ENCODE data around the gene MYB. TPM values are rescaled to one million over a fixed set of nuclear protein-coding genes. Genes with fewer than 3 reads are reported as not detected.
A peak's percentile ranks its signal among the peaks of the same experiment; 100 is the strongest.

The MYB gene
- total RNA-seq, 3 donors from 2014 or later = 1.1 to 61.9 (median 37.0) TPM

DNA sequence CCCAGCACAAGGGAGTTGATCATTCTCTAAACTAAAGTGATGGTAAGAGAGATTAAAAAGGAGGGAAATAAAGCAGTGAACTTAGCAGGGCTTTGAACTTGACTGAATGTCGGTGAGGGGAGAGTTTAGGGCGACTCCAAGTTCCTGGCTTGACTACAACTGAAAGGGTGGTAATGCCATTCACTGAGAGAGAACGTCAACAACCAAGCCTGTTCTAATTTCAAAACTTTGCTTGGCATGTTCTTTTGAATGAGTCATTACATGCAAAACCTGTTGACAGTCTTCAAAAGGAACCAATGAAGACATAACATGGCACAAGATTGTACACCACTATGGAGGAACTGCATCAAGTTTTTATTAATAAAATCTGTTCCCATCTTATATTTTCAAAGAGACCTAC lies 10.3 kb upstream of the MYB start:
- no peak overlapping the region for H3K27ac ChIP-seq
- TF ChIP-seq POLR2A (IDR thresholded peaks at IDR 0.05) (no peak), POLR2AphosphoS5 (IDR thresholded peaks at IDR 0.05) (no peak)
- TF ChIP-seq, protein P1, sequence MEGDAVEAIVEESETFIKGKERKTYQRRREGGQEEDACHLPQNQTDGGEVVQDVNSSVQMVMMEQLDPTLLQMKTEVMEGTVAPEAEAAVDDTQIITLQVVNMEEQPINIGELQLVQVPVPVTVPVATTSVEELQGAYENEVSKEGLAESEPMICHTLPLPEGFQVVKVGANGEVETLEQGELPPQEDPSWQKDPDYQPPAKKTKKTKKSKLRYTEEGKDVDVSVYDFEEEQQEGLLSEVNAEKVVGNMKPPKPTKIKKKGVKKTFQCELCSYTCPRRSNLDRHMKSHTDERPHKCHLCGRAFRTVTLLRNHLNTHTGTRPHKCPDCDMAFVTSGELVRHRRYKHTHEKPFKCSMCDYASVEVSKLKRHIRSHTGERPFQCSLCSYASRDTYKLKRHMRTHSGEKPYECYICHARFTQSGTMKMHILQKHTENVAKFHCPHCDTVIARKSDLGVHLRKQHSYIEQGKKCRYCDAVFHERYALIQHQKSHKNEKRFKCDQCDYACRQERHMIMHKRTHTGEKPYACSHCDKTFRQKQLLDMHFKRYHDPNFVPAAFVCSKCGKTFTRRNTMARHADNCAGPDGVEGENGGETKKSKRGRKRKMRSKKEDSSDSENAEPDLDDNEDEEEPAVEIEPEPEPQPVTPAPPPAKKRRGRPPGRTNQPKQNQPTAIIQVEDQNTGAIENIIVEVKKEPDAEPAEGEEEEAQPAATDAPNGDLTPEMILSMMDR (IDR thresholded peaks at IDR 0.05) = no peak
- H3K27me3 ChIP-seq = no peaks in the 10 kb centered on the region
- H3K36me3 ChIP-seq = no peaks in the 10 kb centered on the region
- no peak overlapping the region for H3K4me3 ChIP-seq
- no peaks in the 10 kb centered on the region for H3K9me3 ChIP-seq
- DNase-seq (ENCODE audit: low spot score in 2 of 2) = no peak
- intact Hi-C loops (cut with DNase I; ENCODE audit: low total_unique reads) = no loop called here
- no peaks in the 10 kb centered on the region for H3K4me1 ChIP-seq

DNA sequence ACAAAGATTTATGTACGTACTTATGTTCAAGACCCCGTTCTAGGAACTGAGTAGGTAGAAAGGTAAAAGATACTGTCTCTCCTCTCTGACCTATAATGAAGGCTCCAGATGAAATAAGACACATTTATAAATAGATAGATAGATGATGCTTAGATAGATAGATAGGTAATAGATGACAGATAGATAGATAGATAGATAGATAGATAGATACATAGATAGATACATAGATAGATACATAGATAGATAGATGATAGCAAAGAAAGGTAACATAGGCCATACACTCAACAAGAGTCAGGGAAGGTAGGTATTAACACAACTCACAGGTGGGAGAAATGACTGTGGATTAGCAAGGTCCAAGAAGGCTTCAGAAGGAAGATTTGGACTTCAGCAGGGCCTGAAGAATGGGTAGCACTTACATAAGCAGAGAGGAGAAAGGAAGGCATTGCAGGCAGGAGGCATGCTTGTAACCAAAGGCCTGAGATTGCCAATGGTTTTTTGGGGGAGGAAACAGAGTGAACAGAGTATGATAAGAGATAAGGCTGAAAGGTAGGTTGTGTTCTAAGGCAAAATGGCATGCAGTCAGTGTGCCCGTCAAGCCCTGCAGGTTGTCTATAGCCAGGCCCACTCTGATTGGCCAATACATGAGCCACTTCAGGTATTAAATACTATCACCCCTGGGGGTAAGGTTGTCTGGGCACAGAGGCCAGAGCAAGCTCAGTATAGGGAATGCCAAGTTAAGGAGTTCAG lies 7.7 kb upstream of the MYB start:
- H3K27ac ChIP-seq = peak overlapping the region in 1 of 2 donors; percentile 53
- no peaks in the 10 kb centered on the region for H3K9me3 ChIP-seq
- TF ChIP-seq POLR2A (IDR thresholded peaks at IDR 0.05) (no peak), POLR2AphosphoS5 (IDR thresholded peaks at IDR 0.05) (no peak)
- TF ChIP-seq, protein P1 (IDR thresholded peaks at IDR 0.05) = no peak
- intact Hi-C loops (cut with DNase I; ENCODE audit: low total_unique reads) = no loop called here
- no peak overlapping the region for H3K4me3 ChIP-seq
- no peaks in the 10 kb centered on the region for H3K4me1 ChIP-seq
- no peak for DNase-seq (ENCODE audit: low spot score in 2 of 2)
- H3K27me3 ChIP-seq = no peaks in the 10 kb centered on the region
- no peaks in the 10 kb centered on the region for H3K36me3 ChIP-seq

DNA sequence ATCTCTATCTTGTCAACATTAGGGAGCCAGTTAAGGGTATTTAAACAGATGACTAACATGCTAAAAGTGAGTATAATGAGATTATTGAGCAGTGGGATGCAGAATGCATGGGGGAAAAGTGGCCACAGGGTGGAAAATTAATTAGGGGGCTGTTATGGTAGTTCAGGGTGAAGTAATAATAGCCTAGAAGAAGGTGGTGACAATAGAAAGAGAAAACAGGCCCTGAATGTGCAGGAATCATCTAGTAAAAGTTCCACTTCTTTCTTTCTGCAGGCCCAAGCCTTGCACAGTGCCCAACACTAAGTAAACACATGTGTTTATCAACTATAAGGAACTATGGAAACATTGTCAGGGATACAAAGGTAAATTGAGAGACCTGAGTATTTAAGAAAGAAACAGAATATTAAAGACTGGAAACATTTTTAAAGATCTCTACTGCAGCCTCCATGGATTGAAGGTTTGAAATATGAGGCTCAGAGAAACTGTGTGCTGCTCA lies 7.1 kb upstream of the MYB start:
- H3K27me3 ChIP-seq = no peaks in the 10 kb centered on the region
- TF ChIP-seq POLR2A (IDR thresholded peaks at IDR 0.05) (no peak), POLR2AphosphoS5 (IDR thresholded peaks at IDR 0.05) (no peak)
- TF ChIP-seq, protein P1 (IDR thresholded peaks at IDR 0.05) = no peak
- no peaks in the 10 kb centered on the region for H3K9me3 ChIP-seq
- no peaks in the 10 kb centered on the region for H3K4me1 ChIP-seq
- H3K36me3 ChIP-seq = no peaks in the 10 kb centered on the region
- H3K4me3 ChIP-seq = no peak overlapping the region
- H3K27ac ChIP-seq = peak overlapping the region in 1 of 2 donors; percentile 53
- no peak for DNase-seq (ENCODE audit: low spot score in 2 of 2)
- intact Hi-C loops (cut with DNase I; ENCODE audit: low total_unique reads) = no loop called here

DNA sequence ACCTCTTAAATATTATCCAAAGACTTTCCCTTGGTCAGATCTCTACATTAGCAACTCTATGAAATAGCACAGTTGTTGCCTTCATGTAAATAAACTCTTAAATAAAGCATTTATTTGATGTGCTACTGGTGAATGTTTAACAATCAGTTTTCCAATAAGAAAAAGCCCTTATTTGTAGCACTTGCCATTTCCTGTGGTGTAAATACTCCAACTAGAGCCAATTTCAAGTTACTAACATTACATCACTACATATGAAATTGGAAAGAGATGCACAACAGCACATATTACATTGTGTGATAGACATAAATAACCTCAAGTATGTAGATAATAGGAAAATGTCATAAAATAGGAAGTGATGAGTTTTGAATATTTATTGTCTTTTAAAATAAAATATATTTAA lies 5.0 kb upstream of the MYB start:
- intact Hi-C loops (cut with DNase I; ENCODE audit: low total_unique reads) = no loop called here
- Histone ChIP-seq H3K4me3 (no peak overlapping the region), H3K27me3 (no peaks in the 10 kb centered on the region), H3K27ac (no peak overlapping the region), H3K9me3 (no peaks in the 10 kb centered on the region), H3K36me3 (no peaks in the 10 kb centered on the region), H3K4me1 (no peaks in the 10 kb centered on the region)
- no peak for DNase-seq (ENCODE audit: low spot score in 2 of 2)
- TF ChIP-seq, protein P1 (IDR thresholded peaks at IDR 0.05) = no peak
- no peak for TF ChIP-seq POLR2A (IDR thresholded peaks at IDR 0.05)
- no peak for TF ChIP-seq POLR2AphosphoS5 (IDR thresholded peaks at IDR 0.05)

DNA sequence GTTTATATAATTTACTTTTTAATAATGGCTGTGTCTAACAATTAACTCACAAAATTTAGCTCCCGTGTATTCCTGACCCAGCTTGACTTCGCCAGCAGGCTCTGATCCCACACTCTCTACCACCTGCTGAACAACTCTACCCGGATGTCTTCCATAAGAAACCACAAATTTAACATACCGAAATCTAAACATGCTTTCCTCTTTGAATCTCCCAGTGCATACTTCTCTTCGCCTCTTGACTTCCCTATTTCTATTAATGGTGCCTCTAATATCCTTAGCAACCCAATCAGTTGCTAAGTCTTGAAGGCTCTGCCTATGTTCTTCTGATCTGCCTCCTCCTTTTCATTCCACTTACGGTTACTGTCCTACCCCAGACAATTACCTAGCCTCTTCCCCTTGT lies 4.6 kb upstream of the MYB start:
- no peak for TF ChIP-seq POLR2A (IDR thresholded peaks at IDR 0.05)
- TF ChIP-seq POLR2AphosphoS5 (IDR thresholded peaks at IDR 0.05) = no peak
- Histone ChIP-seq H3K36me3 (no peaks in the 10 kb centered on the region), H3K27me3 (no peaks in the 10 kb centered on the region), H3K4me3 (no peak overlapping the region), H3K9me3 (no peaks in the 10 kb centered on the region), H3K27ac (no peak overlapping the region), H3K4me1 (no peaks in the 10 kb centered on the region)
- DNase-seq (ENCODE audit: low spot score in 2 of 2) = no peak
- intact Hi-C loops (cut with DNase I; ENCODE audit: low total_unique reads) = no loop called here
